ENCODE results near the gene CNTNAP2.

Gene CNTNAP2

DNA sequence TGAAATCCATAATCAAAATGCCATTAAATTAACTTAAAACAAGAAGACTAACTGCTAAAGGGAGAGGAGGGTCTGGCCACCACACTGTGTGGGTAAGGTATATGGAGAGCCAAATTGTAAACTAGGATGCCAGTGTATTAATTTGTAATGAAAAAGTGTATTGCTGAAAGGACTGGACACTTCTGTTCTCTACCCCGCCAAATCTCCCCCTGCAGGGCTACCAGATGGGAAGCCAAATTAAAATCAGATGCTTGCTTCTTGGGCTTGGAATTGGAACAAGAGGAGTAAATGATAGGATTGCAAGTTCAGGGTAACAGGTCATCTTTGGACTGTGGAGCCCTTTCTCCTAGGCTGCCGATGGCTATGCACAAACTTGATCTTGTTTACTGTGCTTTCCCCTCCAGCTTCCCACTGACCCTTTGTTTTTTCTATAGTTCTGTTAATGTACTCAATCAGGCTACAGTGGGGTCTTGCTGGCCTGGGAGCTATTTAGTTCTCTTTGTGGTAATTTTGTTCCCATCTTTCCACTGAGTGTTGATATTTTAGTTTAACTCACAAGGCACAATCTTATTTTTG, 1541.9 kb downstream of the CNTNAP2 start:
- Histone ChIP-seq H3K36me3 (ENCODE audit: control insufficient read depth, low read depth, low read length) (no peaks in the 10 kb centered on the region), H3K4me1 (ENCODE audit: control insufficient read depth, low read depth, low read length) (peaks cover 28% of the 10 kb centered on the region), H3K9ac (ENCODE audit: low read length) (no peak overlapping the region), H3K27ac (ENCODE audit: low read length) (no peak overlapping the region), H3K9me3 (ENCODE audit: control insufficient read depth, low read depth, low read length) (no peaks in the 10 kb centered on the region), H3K27me3 (ENCODE audit: control insufficient read depth, insufficient read depth, low read length) (no peaks in the 10 kb centered on the region), H3K4me3 (ENCODE audit: low read length) (no peak overlapping the region)

DNA sequence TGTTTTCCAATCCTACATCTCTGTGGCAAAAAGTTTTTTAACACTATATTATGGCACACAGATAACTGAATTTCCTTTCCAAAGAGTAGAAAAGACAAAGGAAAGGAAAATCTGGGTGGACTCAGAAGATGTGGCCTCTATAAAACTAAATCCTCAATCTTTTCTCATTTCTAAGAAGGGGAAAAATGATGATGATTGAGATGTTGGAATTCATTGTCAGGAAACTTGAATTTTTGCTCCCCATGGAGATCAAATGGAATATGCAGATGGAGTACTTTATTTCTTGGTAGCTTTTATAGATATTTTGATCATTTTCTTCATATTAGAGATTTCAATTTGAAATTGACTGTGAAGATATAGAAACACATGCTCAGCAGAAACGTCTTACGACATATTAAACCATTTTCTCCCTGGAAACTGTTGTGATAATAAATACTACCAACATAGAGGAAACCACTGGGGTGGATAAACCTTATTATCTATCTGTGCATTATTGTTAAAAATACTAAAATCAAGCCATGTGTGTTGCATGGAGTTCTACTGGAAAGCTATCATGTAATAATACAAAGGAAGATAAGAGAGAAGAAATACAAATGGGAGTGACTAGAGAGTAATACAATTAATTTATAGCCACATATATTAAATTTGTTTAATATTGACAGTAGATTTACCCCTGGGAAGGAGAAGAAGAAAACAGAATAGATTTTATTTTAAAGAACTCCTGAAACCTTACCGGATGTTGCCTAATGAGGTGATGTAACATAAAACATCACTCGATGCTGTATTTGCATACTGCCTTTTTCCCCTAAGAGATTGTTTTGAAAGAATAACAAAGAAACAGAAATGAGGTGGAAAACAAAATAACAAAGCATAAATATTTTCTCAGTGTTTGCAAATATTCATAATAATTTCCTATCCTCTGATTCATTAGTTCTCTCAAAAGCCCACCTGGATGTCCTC, 1542.7 kb downstream of the CNTNAP2 start:
- H3K4me1 ChIP-seq (ENCODE audit: control insufficient read depth, low read depth, low read length): peaks cover 21% of the 10 kb centered on the region
- no peak overlapping the region for H3K9ac ChIP-seq (ENCODE audit: low read length)
- H3K4me3 ChIP-seq (ENCODE audit: low read length): no peak overlapping the region
- no peaks in the 10 kb centered on the region for H3K27me3 ChIP-seq (ENCODE audit: control insufficient read depth, insufficient read depth, low read length)
- no peak overlapping the region for H3K27ac ChIP-seq (ENCODE audit: low read length)
- H3K9me3 ChIP-seq (ENCODE audit: control insufficient read depth, low read depth, low read length): no peaks in the 10 kb centered on the region
- H3K36me3 ChIP-seq (ENCODE audit: control insufficient read depth, low read depth, low read length): no peaks in the 10 kb centered on the region

DNA sequence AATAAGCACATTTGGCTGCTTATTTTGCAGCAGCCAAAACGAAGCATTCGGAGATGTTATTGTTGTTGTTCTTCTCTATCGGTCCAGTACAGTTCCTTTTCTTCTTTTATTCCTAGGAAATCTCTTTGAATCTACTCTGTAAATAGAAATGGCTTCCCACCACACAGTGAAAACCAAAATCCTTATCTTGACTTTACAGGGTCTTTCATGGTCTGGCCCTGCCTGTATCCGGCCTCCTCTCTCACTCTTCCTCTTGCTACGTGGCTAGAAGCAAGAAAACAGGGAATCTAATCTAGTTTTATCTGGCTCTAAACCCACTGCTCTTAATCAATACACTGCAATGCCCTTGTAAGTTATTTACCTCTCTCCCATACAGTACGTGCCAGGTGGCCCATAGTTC, 1547.9 kb downstream of the CNTNAP2 start:
- no peaks in the 10 kb centered on the region for H3K36me3 ChIP-seq (ENCODE audit: control insufficient read depth, low read depth, low read length)
- H3K27ac ChIP-seq (ENCODE audit: low read length): no peak overlapping the region
- H3K4me3 ChIP-seq (ENCODE audit: low read length): no peak overlapping the region
- no peak overlapping the region for H3K9ac ChIP-seq (ENCODE audit: low read length)
- peaks cover 4% of the 10 kb centered on the region for H3K4me1 ChIP-seq (ENCODE audit: control insufficient read depth, low read depth, low read length)
- H3K9me3 ChIP-seq (ENCODE audit: control insufficient read depth, low read depth, low read length): no peaks in the 10 kb centered on the region
- H3K27me3 ChIP-seq (ENCODE audit: control insufficient read depth, insufficient read depth, low read length): no peaks in the 10 kb centered on the region

DNA sequence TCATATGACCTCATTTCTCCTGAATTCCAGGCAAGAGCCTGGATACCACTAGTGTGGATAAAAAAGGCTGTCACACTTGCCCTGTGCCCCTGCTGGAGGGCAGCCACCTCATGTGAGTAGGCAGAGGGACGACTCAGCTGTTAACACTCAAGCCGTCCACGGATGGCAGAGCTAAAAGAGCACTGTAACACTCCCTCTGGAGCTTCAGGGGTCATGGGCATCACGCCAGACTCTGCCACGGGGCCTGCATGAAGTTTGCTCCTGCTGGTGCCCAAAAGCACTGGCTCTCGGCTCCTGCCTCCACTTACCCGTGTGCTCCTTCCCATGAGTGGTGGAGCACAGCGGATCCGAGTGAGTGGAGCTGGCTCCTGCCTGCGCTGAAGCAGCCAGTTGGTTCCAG, 1554.2 kb downstream of the CNTNAP2 start:
- Histone ChIP-seq H3K9me3 (ENCODE audit: control insufficient read depth, low read depth, low read length) (no peaks in the 10 kb centered on the region), H3K4me3 (ENCODE audit: low read length) (no peak overlapping the region), H3K27ac (ENCODE audit: low read length) (no peak overlapping the region), H3K4me1 (ENCODE audit: control insufficient read depth, low read depth, low read length) (no peaks in the 10 kb centered on the region), H3K9ac (ENCODE audit: low read length) (no peak overlapping the region), H3K36me3 (ENCODE audit: control insufficient read depth, low read depth, low read length) (no peaks in the 10 kb centered on the region), H3K27me3 (ENCODE audit: control insufficient read depth, insufficient read depth, low read length) (no peaks in the 10 kb centered on the region)

DNA sequence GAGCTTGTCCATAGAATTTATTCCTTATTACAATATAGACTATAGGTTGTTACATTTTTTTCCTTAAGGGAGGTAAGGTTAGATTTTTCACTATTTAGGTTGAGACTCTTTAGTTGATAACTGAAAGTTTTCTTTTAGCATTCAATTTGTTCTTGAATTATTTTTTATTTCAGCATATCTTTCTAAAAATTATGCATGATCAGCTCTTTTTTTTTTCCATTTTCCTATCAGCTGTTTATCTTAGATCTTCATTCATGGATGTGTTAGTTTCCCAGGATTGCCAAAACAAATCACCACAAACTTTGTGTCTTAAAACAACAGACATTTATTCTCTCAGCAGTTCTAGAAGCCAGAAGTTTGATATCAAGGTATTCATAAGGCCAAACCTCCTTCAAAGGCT, 1558.1 kb downstream of the CNTNAP2 start:
- H3K36me3 ChIP-seq (ENCODE audit: control insufficient read depth, low read depth, low read length): no peaks in the 10 kb centered on the region
- H3K9ac ChIP-seq (ENCODE audit: low read length): no peak overlapping the region
- H3K27ac ChIP-seq (ENCODE audit: low read length): no peak overlapping the region
- H3K27me3 ChIP-seq (ENCODE audit: control insufficient read depth, insufficient read depth, low read length): no peaks in the 10 kb centered on the region
- H3K4me3 ChIP-seq (ENCODE audit: low read length): no peak overlapping the region
- no peaks in the 10 kb centered on the region for H3K4me1 ChIP-seq (ENCODE audit: control insufficient read depth, low read depth, low read length)
- no peaks in the 10 kb centered on the region for H3K9me3 ChIP-seq (ENCODE audit: control insufficient read depth, low read depth, low read length)

DNA sequence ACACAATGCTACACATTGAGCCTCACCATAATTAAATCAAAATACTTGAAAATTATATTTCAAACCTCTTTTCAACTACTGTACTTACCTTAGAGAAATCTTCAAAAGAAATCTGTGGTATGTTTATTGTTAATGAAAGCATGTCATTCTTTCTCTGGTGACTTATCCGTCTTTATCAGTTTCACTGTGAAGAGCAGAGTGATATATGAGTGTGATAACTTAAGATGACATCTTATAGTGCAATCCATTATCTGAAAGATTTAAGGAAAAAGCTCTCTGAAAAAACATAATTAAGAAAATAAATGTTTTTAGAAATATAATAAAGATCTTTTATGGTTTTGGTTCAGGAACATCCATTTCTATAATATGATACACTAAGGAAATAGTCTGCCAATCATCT, 1562.3 kb downstream of the CNTNAP2 start:
- no peaks in the 10 kb centered on the region for H3K36me3 ChIP-seq (ENCODE audit: control insufficient read depth, low read depth, low read length)
- H3K4me1 ChIP-seq (ENCODE audit: control insufficient read depth, low read depth, low read length): no peaks in the 10 kb centered on the region
- H3K27me3 ChIP-seq (ENCODE audit: control insufficient read depth, insufficient read depth, low read length): no peaks in the 10 kb centered on the region
- no peaks in the 10 kb centered on the region for H3K9me3 ChIP-seq (ENCODE audit: control insufficient read depth, low read depth, low read length)
- H3K4me3 ChIP-seq (ENCODE audit: low read length): no peak overlapping the region
- H3K9ac ChIP-seq (ENCODE audit: low read length): no peak overlapping the region
- H3K27ac ChIP-seq (ENCODE audit: low read length): no peak overlapping the region

DNA sequence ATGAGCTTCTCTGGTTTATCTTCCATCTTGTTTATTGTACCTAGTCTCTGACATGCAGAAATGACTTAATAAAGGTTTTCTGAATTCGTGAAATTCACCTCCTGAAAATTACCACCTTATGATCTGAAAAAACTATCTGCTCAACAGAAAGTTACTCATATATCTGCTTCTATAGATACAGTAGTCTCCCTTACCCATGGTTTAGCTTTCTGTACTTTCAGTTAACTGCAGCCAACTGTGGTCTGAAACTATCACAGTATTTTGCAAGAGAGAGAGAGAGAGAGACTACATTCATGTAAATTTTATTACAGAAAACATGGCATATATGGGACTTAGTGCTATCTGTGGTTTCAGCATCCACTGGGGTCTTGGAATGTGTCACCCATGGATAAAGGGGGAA, 1564.9 kb downstream of the CNTNAP2 start:
- Histone ChIP-seq H3K9ac (ENCODE audit: low read length) (no peak overlapping the region), H3K4me3 (ENCODE audit: low read length) (no peak overlapping the region), H3K9me3 (ENCODE audit: control insufficient read depth, low read depth, low read length) (no peaks in the 10 kb centered on the region), H3K4me1 (ENCODE audit: control insufficient read depth, low read depth, low read length) (no peaks in the 10 kb centered on the region), H3K27ac (ENCODE audit: low read length) (no peak overlapping the region), H3K36me3 (ENCODE audit: control insufficient read depth, low read depth, low read length) (no peaks in the 10 kb centered on the region), H3K27me3 (ENCODE audit: control insufficient read depth, insufficient read depth, low read length) (no peaks in the 10 kb centered on the region)

DNA sequence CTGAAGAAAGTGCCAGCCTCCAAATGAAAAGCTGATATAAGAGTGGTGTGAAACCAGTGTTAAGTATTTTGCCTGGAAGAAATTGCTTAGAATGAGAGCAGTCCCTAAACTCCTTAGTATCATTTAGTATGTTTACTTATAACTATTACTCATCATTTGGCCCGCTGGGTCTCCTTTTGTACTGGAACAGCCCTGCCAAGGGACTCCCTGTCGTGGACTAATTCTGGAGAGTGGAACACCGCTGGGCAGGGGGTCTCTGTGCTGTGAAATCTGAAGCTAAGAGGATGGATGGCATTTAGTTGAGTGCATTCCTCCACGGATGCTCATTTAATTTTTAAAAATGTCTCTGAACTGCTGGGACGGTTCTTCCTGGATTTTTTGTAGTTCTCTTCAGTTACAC, 1584.1 kb downstream of the CNTNAP2 start:
- Histone ChIP-seq H3K4me1 (ENCODE audit: control insufficient read depth, low read depth, low read length) (peaks cover 9% of the 10 kb centered on the region), H3K9ac (ENCODE audit: low read length) (no peak overlapping the region), H3K36me3 (ENCODE audit: control insufficient read depth, low read depth, low read length) (no peaks in the 10 kb centered on the region), H3K9me3 (ENCODE audit: control insufficient read depth, low read depth, low read length) (no peaks in the 10 kb centered on the region), H3K27me3 (ENCODE audit: control insufficient read depth, insufficient read depth, low read length) (no peaks in the 10 kb centered on the region), H3K27ac (ENCODE audit: low read length) (no peak overlapping the region), H3K4me3 (ENCODE audit: low read length) (no peak overlapping the region)

DNA sequence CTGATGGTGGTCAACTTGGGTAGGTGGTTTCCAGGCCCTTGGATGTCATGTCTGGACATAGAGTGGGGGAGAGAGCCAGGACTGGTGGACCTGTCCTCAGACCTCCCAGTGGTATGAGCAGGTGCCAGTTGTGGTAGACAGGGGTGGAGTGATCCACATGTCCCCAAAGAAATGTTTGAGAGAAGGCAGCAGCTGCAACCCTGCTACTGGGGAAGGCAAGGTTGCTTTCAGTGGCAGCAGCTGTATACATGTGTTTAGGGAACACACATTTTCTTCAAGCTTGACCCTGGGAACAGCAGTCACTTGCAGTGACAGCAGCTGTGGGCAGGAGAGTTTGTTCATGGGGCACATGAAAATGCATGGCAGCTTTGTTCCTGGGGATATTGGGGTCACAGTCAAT, 1591.3 kb downstream of the CNTNAP2 start:
- Histone ChIP-seq H3K27me3 (ENCODE audit: control insufficient read depth, insufficient read depth, low read length) (no peaks in the 10 kb centered on the region), H3K9ac (ENCODE audit: low read length) (no peak overlapping the region), H3K27ac (ENCODE audit: low read length) (no peak overlapping the region), H3K4me3 (ENCODE audit: low read length) (no peak overlapping the region), H3K4me1 (ENCODE audit: control insufficient read depth, low read depth, low read length) (no peaks in the 10 kb centered on the region), H3K36me3 (ENCODE audit: control insufficient read depth, low read depth, low read length) (no peaks in the 10 kb centered on the region), H3K9me3 (ENCODE audit: control insufficient read depth, low read depth, low read length) (no peaks in the 10 kb centered on the region)

DNA sequence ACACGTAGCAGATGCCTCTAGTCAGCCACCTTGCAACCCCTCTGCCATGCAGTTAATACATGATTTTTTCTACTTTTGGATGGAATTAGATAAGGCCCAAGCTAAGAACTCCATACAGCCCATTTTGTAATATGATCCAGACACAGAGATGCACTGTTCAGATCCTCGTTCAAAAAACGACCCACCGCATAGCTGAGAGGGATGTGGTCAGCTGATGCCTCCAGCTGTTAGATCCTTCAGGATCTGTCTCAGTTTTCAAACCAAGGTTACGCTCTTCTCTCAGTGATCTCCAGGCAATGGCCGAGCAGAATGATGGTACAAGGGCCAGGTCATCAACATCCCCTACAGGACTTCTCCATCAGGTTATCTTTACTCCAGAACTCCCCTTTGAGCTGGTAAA, 1592.3 kb downstream of the CNTNAP2 start:
- Histone ChIP-seq H3K27ac (ENCODE audit: low read length) (no peak overlapping the region), H3K4me1 (ENCODE audit: control insufficient read depth, low read depth, low read length) (no peaks in the 10 kb centered on the region), H3K4me3 (ENCODE audit: low read length) (no peak overlapping the region), H3K27me3 (ENCODE audit: control insufficient read depth, insufficient read depth, low read length) (no peaks in the 10 kb centered on the region), H3K36me3 (ENCODE audit: control insufficient read depth, low read depth, low read length) (no peaks in the 10 kb centered on the region), H3K9ac (ENCODE audit: low read length) (no peak overlapping the region), H3K9me3 (ENCODE audit: control insufficient read depth, low read depth, low read length) (no peaks in the 10 kb centered on the region)

DNA sequence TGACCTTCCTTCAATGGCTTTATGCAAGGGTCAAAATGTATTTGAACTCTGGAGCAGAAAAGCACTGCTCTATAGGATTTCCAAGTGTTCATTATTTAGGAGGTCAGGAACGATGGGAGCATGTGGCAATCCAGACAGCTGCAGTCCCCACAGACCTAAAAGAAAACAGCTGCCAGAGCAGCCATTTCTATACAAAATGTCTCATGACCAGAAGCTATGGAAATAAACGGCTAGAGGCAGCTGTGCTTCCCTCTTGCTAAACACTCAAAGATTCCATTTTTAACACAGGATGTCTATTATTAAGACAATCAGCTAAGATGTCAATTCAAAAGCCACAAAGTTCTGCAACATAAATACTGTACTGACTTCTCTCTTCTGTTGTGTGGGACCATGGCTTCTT, 1594.8 kb downstream of the CNTNAP2 start:
- Histone ChIP-seq H3K27me3 (ENCODE audit: control insufficient read depth, insufficient read depth, low read length) (no peaks in the 10 kb centered on the region), H3K4me1 (ENCODE audit: control insufficient read depth, low read depth, low read length) (no peaks in the 10 kb centered on the region), H3K36me3 (ENCODE audit: control insufficient read depth, low read depth, low read length) (no peaks in the 10 kb centered on the region), H3K4me3 (ENCODE audit: low read length) (no peak overlapping the region), H3K9ac (ENCODE audit: low read length) (no peak overlapping the region), H3K27ac (ENCODE audit: low read length) (no peak overlapping the region), H3K9me3 (ENCODE audit: control insufficient read depth, low read depth, low read length) (no peaks in the 10 kb centered on the region)
